Skeletal muscle cell (primary cell): ENCODE data around the gene TMEM121B.
"Not testable (repeated sequence)": the region's sequence is repeated elsewhere in the genome, so short reads cannot be mapped to it uniquely, and the experiment has no call there.

Experiments used
- DNase-seq: peaks from one replicate; pipeline ENCODE4 v3.0.0-alpha.2; 2010; ENCODE audit warnings: low read depth
- H3K4me3 ChIP-seq: 2 replicates; pipeline ENCODE4 v1.5.1; 2011; ENCODE audit warnings: low read depth, mild to moderate bottlenecking, control low read depth, low read length, moderate library complexity

The TMEM121B gene

GRCh38 chr22:17121233-17122195 is at the start of gene TMEM121B:
Gene TMEM121B, minus strand, starts transcription at chr22:17121360. Its CDS starts 233 bp downstream, at chr22:17121127.
- H3K4me3 ChIP-seq = peak within 1 kb of the TSS; percentile 49
- DNase-seq = peak; percentile 15

- DNase-seq = no peak
- no peak overlapping the region for H3K4me3 ChIP-seq
Measured at GRCh38 chr22:17167486-17167885, 46.3 kb upstream of the TMEM121B start.

- DNase-seq = no peak
- no peak overlapping the region for H3K4me3 ChIP-seq
Measured at GRCh38 chr22:17164392-17165024, 43.3 kb upstream of the TMEM121B start.

- peak; percentile 0 for DNase-seq
- no peak overlapping the region for H3K4me3 ChIP-seq
Measured at GRCh38 chr22:17162731-17163130, 41.6 kb upstream of the TMEM121B start.

- DNase-seq = no peak
- H3K4me3 ChIP-seq = no peak overlapping the region
Measured at GRCh38 chr22:17161991-17162390, 40.8 kb upstream of the TMEM121B start.

GRCh38 chr22:17159504-17159951 is 38.4 kb upstream of the TMEM121B start:
- peak; percentile 22 for DNase-seq
- H3K4me3 ChIP-seq = peak overlapping the region; percentile 69

GRCh38 chr22:17158568-17159503 is 37.7 kb upstream of the TMEM121B start, which contains the start of gene HDHD5:
Gene HDHD5, minus strand, starts transcription at chr22:17159277. Its CDS starts 26 bp downstream, at chr22:17159251.
- DNase-seq = peak; percentile 48
- peak within 1 kb of the TSS; percentile 69 for H3K4me3 ChIP-seq

- peak overlapping the region; percentile 69 for H3K4me3 ChIP-seq
- DNase-seq = no peak
Measured at GRCh38 chr22:17158176-17158567, 37.0 kb upstream of the TMEM121B start.

GRCh38 chr22:17157714-17158113 is 36.6 kb upstream of the TMEM121B start:
- H3K4me3 ChIP-seq = peak overlapping the region; percentile 69
- DNase-seq = no peak

- no peak overlapping the region for H3K4me3 ChIP-seq
- no peak for DNase-seq
Measured at GRCh38 chr22:17155941-17156340, 34.8 kb upstream of the TMEM121B start.

GRCh38 chr22:17152971-17153370 is 31.8 kb upstream of the TMEM121B start:
- H3K4me3 ChIP-seq = no peak overlapping the region
- no peak for DNase-seq

- no peak for DNase-seq
- H3K4me3 ChIP-seq = no peak overlapping the region
Measured at GRCh38 chr22:17152340-17152739, 31.2 kb upstream of the TMEM121B start.

GRCh38 chr22:17149076-17149815 is 28.1 kb upstream of the TMEM121B start:
- H3K4me3 ChIP-seq = no peak overlapping the region
- DNase-seq = no peak

- not testable (repeated sequence) for H3K4me3 ChIP-seq, DNase-seq
Measured at GRCh38 chr22:17147458-17147857, 26.3 kb upstream of the TMEM121B start.

- no peak overlapping the region for H3K4me3 ChIP-seq
- DNase-seq = no peak
Measured at GRCh38 chr22:17145021-17145680, 24.0 kb upstream of the TMEM121B start.

GRCh38 chr22:17143826-17144225 is 22.7 kb upstream of the TMEM121B start:
- DNase-seq = no peak
- no peak overlapping the region for H3K4me3 ChIP-seq

GRCh38 chr22:17143101-17143500 is 21.9 kb upstream of the TMEM121B start:
- H3K4me3 ChIP-seq = no peak overlapping the region
- no peak for DNase-seq
